Endothelial cell (in vitro differentiated cells): Measurements from ENCODE around the gene SRSF8. TPM values are rescaled to one million over a fixed set of nuclear protein-coding genes. Genes with fewer than 3 reads are reported as not detected.

Experiments used
- DNase-seq: peaks from one replicate; pipeline ENCODE4 v3.0.0; 2021; ENCODE audit warnings: low spot score
- H3K27ac Mint-ChIP-seq: one replicate; pipeline ENCODE4 v1.8.0; 2021; ENCODE audit warnings: mixed read lengths, inconsistent platforms; ENCODE audit not compliant: unreplicated experiment
- H3K27me3 Mint-ChIP-seq: one replicate; pipeline ENCODE4 v1.8.0; 2021; ENCODE audit warnings: mild to moderate bottlenecking, moderate library complexity, mixed read lengths, inconsistent platforms; ENCODE audit not compliant: unreplicated experiment
- H3K36me3 Mint-ChIP-seq: one replicate; pipeline ENCODE4 v1.8.0; 2021; ENCODE audit warnings: mild to moderate bottlenecking, low read depth, mixed read lengths, inconsistent platforms; ENCODE audit not compliant: unreplicated experiment
- H3K4me1 Mint-ChIP-seq: one replicate; pipeline ENCODE4 v1.8.0; 2021; ENCODE audit warnings: mild to moderate bottlenecking, mixed read lengths, inconsistent platforms; ENCODE audit not compliant: unreplicated experiment
- H3K4me3 Mint-ChIP-seq: one replicate; pipeline ENCODE4 v1.8.0; 2021; ENCODE audit warnings: mild to moderate bottlenecking, mixed read lengths, inconsistent platforms; ENCODE audit not compliant: unreplicated experiment
- H3K9me3 Mint-ChIP-seq: one replicate; pipeline ENCODE4 v1.8.0; 2021; ENCODE audit warnings: mixed read lengths, inconsistent platforms; ENCODE audit not compliant: unreplicated experiment
- total RNA-seq: library from RNA; stranded (reverse); fragmentation: NEBNext Ultra II Directional; extraction: Animal tissue kit (Norgen Biotek cat#: 25700); gene quantifications from one replicate; pipeline ENCODE4 v1.2.1, GENCODE V29; 2021; ENCODE audit not compliant: unreplicated experiment
- TF ChIP-seq, protein P1 (sequence below): fragments of 200-600 bp; sonication (generic); IDR thresholded peaks from one replicate; pipeline ENCODE4 v1.5.0; 2021; ENCODE audit warnings: antibody characterized with exemption; ENCODE audit not compliant: unreplicated experiment

Gene SRSF8
- total RNA-seq, 1 donor from 2014 or later = 25.2 TPM

DNA sequence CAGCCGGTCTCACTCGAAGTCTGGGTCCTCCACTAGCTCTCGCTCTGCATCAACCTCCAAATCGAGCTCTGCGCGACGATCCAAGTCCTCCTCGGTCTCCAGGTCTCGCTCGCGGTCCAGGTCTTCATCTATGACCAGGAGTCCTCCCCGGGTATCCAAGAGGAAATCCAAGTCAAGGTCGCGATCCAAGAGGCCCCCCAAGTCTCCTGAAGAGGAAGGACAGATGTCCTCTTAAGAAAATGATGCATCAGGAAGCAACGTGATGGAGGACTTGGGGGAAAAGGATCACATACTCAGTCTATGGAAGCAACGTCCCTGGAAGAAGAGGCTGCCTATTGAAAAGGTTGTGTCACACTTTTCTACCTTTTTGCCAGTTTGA lies 1.1 kb downstream of the SRSF8 start:
- TF ChIP-seq, protein P1, sequence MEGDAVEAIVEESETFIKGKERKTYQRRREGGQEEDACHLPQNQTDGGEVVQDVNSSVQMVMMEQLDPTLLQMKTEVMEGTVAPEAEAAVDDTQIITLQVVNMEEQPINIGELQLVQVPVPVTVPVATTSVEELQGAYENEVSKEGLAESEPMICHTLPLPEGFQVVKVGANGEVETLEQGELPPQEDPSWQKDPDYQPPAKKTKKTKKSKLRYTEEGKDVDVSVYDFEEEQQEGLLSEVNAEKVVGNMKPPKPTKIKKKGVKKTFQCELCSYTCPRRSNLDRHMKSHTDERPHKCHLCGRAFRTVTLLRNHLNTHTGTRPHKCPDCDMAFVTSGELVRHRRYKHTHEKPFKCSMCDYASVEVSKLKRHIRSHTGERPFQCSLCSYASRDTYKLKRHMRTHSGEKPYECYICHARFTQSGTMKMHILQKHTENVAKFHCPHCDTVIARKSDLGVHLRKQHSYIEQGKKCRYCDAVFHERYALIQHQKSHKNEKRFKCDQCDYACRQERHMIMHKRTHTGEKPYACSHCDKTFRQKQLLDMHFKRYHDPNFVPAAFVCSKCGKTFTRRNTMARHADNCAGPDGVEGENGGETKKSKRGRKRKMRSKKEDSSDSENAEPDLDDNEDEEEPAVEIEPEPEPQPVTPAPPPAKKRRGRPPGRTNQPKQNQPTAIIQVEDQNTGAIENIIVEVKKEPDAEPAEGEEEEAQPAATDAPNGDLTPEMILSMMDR = no peak
- H3K27me3 Mint-ChIP-seq = peaks cover 4% of the 10 kb centered on the region
- H3K4me1 Mint-ChIP-seq = peaks cover 13% of the 10 kb centered on the region
- H3K4me3 Mint-ChIP-seq = peak overlapping the region; percentile 99
- H3K9me3 Mint-ChIP-seq = no peaks in the 10 kb centered on the region
- peak overlapping the region; percentile 91 for H3K27ac Mint-ChIP-seq
- H3K36me3 Mint-ChIP-seq = no peaks in the 10 kb centered on the region
- DNase-seq = no peak

DNA sequence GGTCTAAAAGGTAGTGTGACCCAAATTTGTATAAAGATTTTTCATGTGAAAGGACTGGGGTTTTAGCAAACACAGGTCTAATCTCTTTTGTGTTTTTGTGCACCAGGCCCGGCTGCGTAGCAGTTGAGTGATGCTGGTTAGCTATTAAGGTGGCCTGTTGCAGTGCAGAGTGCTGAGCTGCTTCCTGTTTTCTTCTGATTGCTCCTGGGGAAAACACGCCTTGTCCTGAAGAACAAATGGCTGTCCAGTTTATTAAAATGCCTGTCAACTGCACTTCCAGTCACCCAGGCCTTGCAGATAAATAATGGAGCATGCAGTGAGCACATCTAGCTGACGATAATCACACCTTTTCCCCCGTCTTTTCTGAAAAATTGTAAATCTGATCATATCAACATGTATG lies 1.8 kb downstream of the SRSF8 start:
- Mint-ChIP-seq H3K9me3 (no peaks in the 10 kb centered on the region), H3K4me1 (peaks cover 13% of the 10 kb centered on the region), H3K27ac (peak overlapping the region; percentile 15), H3K36me3 (no peaks in the 10 kb centered on the region), H3K27me3 (peaks cover 4% of the 10 kb centered on the region), H3K4me3 (peak overlapping the region; percentile 99)
- TF ChIP-seq, protein P1 = no peak
- DNase-seq = peak; percentile 41

DNA sequence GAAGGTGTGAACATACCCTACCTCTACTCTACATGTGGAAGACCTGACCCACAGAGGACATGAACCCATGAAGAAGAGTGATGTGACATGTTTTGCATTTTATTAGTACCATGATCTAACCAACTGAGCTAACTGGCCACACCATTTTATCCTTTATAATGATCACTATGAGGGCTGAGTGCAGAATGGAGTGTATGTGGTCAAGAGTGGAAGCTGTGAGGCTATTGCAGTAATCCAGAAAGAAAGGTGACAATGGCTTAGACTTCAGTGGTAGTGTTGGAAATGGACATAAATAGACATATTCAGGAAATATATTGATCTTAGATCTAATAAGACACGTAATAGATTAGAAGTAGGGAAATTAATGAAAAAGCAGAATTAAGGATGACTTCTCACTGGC lies 3.8 kb downstream of the SRSF8 start:
- Mint-ChIP-seq H3K4me1 (peaks cover 16% of the 10 kb centered on the region), H3K36me3 (no peaks in the 10 kb centered on the region), H3K4me3 (no peak overlapping the region), H3K27me3 (peaks cover 4% of the 10 kb centered on the region), H3K9me3 (no peaks in the 10 kb centered on the region), H3K27ac (no peak overlapping the region)
- TF ChIP-seq, protein P1 = no peak
- no peak for DNase-seq

DNA sequence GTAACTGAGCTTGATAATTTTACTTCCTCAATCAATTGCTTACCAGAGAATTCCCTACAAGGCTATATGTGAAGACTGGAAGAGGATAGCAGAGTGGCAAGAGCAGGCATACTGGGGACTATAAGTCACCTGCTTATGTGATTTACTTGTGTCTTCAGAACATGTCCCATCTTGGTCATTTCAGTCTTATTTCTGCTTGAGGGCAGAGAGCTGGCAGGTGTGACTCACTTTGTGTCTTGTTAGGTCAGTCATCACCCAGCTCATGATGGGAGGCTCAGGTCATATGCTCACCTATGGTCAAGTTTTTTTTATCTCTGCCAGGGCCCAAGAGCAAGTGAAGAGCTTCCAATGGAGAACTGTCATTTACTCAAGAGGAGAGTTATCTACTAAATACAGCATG lies 6.2 kb downstream of the SRSF8 start:
- DNase-seq = no peak
- Mint-ChIP-seq H3K36me3 (no peaks in the 10 kb centered on the region), H3K27ac (no peak overlapping the region), H3K4me3 (no peak overlapping the region), H3K4me1 (peaks cover 8% of the 10 kb centered on the region), H3K27me3 (no peaks in the 10 kb centered on the region), H3K9me3 (no peaks in the 10 kb centered on the region)
- TF ChIP-seq, protein P1 = no peak

DNA sequence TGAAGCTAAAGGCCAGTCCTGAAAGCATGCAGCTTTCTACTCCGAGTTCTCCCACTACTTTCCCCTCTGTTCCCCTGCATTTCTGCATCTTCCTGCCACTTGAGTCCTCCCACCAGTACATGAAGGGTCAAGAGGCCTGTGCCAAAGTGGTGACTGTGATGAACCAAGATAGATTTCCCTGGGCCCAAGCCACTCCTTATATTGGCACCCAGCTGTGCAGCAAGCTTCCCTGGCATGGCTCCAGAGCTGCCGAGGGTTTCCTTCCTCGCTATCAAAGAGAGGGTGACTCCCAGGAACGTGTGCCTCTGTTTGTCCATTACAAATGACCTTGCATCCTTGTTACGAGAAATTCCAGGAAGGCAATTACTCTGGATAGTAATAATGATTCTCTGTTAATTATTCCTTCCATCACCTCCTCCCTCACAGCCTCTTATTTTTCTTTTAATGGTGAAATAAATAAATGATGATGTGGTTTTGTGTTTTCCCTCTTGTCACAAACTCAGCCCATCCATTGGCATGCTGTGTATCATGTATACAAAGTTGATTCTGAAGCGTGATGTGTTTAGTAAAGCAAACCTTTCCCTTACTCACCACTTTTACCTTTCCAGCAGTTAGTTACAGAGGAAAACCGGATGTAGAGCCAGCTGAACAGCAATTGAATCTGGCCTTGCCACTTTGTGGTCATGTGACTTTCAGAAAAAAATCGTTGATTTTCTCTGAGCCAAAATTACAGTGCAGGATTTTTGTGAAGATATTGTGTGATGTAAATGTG lies 8.3 kb downstream of the SRSF8 start:
- DNase-seq = no peak
- Mint-ChIP-seq H3K27me3 (no peaks in the 10 kb centered on the region), H3K9me3 (no peaks in the 10 kb centered on the region), H3K27ac (no peak overlapping the region), H3K4me1 (peaks cover 3% of the 10 kb centered on the region), H3K36me3 (no peaks in the 10 kb centered on the region), H3K4me3 (no peak overlapping the region)
- TF ChIP-seq, protein P1 = no peak
